Measurements from ENCODE around the gene THADA.

GRCh38 chr2:43315482-43315881, 280.4 kb downstream of the THADA start:
- TF ChIP-seq EZH2phosphoT487 (IDR thresholded peaks at IDR 0.05) (no peak), EZH2 (IDR thresholded peaks at IDR 0.05) (no peak)

All from neural progenitor cell (in vitro differentiated cells).